Uterus (tissue), 4 donors: ENCODE results near the gene SLC22A12. TPM values are rescaled to one million over a fixed set of nuclear protein-coding genes. Genes with fewer than 3 reads are reported as not detected.
A peak's percentile ranks its signal among the peaks of the same experiment; 100 is the strongest.

Experiments used
- DNase-seq, 2 donors: peaks; one replicate each; pipeline ENCODE4 v3.0.0-alpha.2; 2019 to 2020
- H3K27ac ChIP-seq, 2 donors: fragments of 200-600 bp; sonication (generic); 1 replicate in 1 of 2; 2 replicates in 1 of 2; pipeline ENCODE4 v1.5.1; 2016 to 2018
- H3K27me3 ChIP-seq, 2 donors: fragments of 200-600 bp; sonication (generic); one replicate each; pipeline ENCODE4 v1.5.1; 2018 to 2019; ENCODE audit warnings: control low read depth in 1 of 2
- H3K36me3 ChIP-seq, 2 donors: fragments of 200-600 bp; sonication (generic); one replicate each; pipeline ENCODE4 v1.5.1; 2019; ENCODE audit warnings: control low read depth in 1 of 2
- H3K4me1 ChIP-seq, 2 donors: fragments of 200-600 bp; sonication (generic); one replicate each; pipeline ENCODE4 v1.5.1; 2018 to 2019; ENCODE audit warnings: control low read depth in 1 of 2
- H3K4me3 ChIP-seq, 2 donors: fragments of 200-600 bp; sonication (generic); 1 replicate in 1 of 2; 2 replicates in 1 of 2; pipeline ENCODE4 v1.5.1; 2018 to 2019; ENCODE audit warnings: mild to moderate bottlenecking in 1 of 2
- H3K9me3 ChIP-seq, 2 donors: fragments of 200-600 bp; sonication (generic); one replicate each; pipeline ENCODE4 v1.5.1; 2019; ENCODE audit warnings: control low read depth in 1 of 2
- CTCF ChIP-seq, 4 experiments: fragments of 200-600 bp in 2 of 4; fragments of 450-650 bp in 2 of 4; sonication (generic) in 2 of 4; IDR thresholded peaks; one replicate each; pipeline ENCODE4 v1.5.1; 2016 to 2019; ENCODE audit warnings: antibody characterized with exemption in 4 of 4, mild to moderate bottlenecking in 2 of 4, moderate library complexity in 1 of 4
- POLR2A ChIP-seq, 2 donors: fragments of 450-650 bp; IDR thresholded peaks; one replicate each; pipeline ENCODE4 v1.6.1; 2016; ENCODE audit warnings: antibody characterized with exemption in 2 of 2, mild to moderate bottlenecking in 1 of 2, moderate library complexity in 1 of 2
- intact Hi-C: fragments of 100-400 bp; cut with DNase I; formaldehyde crosslinking; loops from one replicate; pipeline ENCODE4 v1.15.1; 2023; ENCODE audit warnings: low total_unique reads
- total RNA-seq, 4 donors: library from RNA; depleted of rRNA in 3 of 4; stranded (reverse); fragments of >200 nt in 3 of 4; gene quantifications; one replicate each; pipeline versions ENCODE4 v1.1.0 to v1.2.4, GENCODE V29; 2014 to 2023
- donor health status: DM: yes; HTN: yes; CAD: no.

The SLC22A12 gene
- total RNA-seq, 4 donors from 2014 or later, result not detected

DNA sequence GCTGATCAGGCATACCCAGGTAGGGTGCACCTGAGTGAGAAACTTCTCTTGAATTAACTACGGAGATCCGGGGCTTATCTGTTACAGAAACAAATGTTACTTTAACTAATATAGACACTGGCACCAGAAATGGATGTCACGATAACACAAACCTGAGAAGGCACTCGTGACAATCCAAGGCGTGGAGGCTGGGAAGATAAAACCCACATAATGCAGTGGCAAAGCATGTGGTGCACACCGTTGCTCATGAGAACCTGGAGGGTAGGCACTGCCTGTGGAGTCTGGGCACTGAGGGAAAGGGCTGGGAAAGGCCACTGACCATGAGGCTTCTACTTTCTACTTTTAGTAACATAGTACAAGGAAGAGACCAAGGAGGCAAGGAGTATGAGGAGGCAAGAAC, 22.6 kb downstream of the SLC22A12 start:
- intact Hi-C loops, result no loop called here
- no peaks in the 10 kb centered on the region for H3K36me3 ChIP-seq
- no peaks in the 10 kb centered on the region for H3K27me3 ChIP-seq
- no peak overlapping the region for H3K4me3 ChIP-seq
- H3K27ac ChIP-seq, result no peak overlapping the region
- DNase-seq, result no peak
- no peaks in the 10 kb centered on the region for H3K9me3 ChIP-seq
- H3K4me1 ChIP-seq, result no peaks in the 10 kb centered on the region
- TF ChIP-seq CTCF (IDR thresholded peaks at IDR 0.05) (no peak), POLR2A (IDR thresholded peaks at IDR 0.05) (no peak)

GRCh38 chr11:64614917-64615316, 23.9 kb downstream of the SLC22A12 start:
- intact Hi-C loops, result no loop called here
- no peak for DNase-seq
- H3K4me1 ChIP-seq, result peaks cover 0 to under 1% of the 10 kb centered on the region in 2 donors
- no peak overlapping the region for H3K27ac ChIP-seq
- H3K4me3 ChIP-seq, result no peak overlapping the region
- TF ChIP-seq CTCF (IDR thresholded peaks at IDR 0.05) (no peak), POLR2A (IDR thresholded peaks at IDR 0.05) (no peak)
- H3K27me3 ChIP-seq, result no peaks in the 10 kb centered on the region
- no peaks in the 10 kb centered on the region for H3K9me3 ChIP-seq
- H3K36me3 ChIP-seq, result no peaks in the 10 kb centered on the region

GRCh38 chr11:64616817-64617216, 25.8 kb downstream of the SLC22A12 start:
- H3K4me1 ChIP-seq, result peaks cover 0 to 12% of the 10 kb centered on the region in 2 donors
- no peaks in the 10 kb centered on the region for H3K27me3 ChIP-seq

GRCh38 chr11:64619196-64619595, 28.2 kb downstream of the SLC22A12 start:
- intact Hi-C loops, result no loop called here

More at GRCh38 chr11:64616817-64617216, 25.8 kb downstream of the SLC22A12 start:
- Histone ChIP-seq H3K4me3 (no peak overlapping the region), H3K36me3 (no peaks in the 10 kb centered on the region), H3K27ac (no peak overlapping the region), H3K9me3 (no peaks in the 10 kb centered on the region)
- DNase-seq, result no peak
- no peak for TF ChIP-seq CTCF (IDR thresholded peaks at IDR 0.05)
- TF ChIP-seq POLR2A (IDR thresholded peaks at IDR 0.05), result no peak
- intact Hi-C loops, result no loop called here

More at GRCh38 chr11:64619196-64619595, 28.2 kb downstream of the SLC22A12 start:
- Histone ChIP-seq H3K27me3 (no peaks in the 10 kb centered on the region), H3K4me3 (peak overlapping the region in 1 of 2 donors; percentile 19), H3K9me3 (no peaks in the 10 kb centered on the region), H3K27ac (peak overlapping the region; percentile 85 to 92), H3K4me1 (peaks cover 0 to 12% of the 10 kb centered on the region in 2 donors), H3K36me3 (no peaks in the 10 kb centered on the region)
- no peak for DNase-seq
- TF ChIP-seq POLR2A (IDR thresholded peaks at IDR 0.05) (no peak), CTCF (IDR thresholded peaks at IDR 0.05) (no peak)
